GM12865 (cell line): Measurements from ENCODE around the gene ZNF669.

Experiments used
- DNase-seq: peaks from one replicate; pipeline ENCODE4 v3.0.0; 2010; ENCODE audit warnings: low read depth
- H3K4me3 ChIP-seq: 2 replicates; pipeline ENCODE4 v1.5.1; 2011; ENCODE audit warnings: mild to moderate bottlenecking, low read depth, low read length, control low read depth
- TF ChIP-seq, protein P1 (sequence below): IDR thresholded peaks from 2 replicates; pipeline ENCODE4 v1.5.1; 2011; ENCODE audit warnings: low read length, control low read depth, low read depth, inconsistent platforms; ENCODE audit not compliant: insufficient read depth; ENCODE audit errors: missing control alignments

The ZNF669 gene

DNA sequence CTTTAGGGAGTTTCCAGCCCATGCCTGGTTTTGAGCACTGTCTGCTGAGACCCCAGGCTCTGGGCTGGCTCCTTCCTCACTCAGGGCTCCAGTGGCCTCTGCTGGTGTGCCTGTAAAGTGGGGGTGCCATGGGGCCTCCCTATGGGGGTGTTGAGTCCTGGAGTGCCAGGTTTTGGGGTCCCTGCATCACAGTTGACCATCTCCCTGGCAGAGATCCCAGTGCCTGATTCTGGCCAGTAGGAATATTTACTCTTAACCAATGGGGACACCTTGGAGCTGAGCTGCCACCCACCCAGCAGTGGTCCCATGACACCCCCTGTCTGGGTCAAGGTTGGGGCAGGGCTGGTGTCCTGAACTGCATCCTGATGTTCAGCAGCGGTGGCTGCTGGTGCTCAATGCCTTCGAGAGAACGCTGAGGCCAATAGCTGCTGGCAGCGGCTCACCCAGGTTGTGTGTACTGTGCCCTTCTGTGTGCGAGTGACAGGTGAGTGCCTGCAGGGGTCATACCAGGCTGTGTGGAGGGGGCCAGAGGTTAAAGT, 9.6 kb upstream of the ZNF669 start:
- TF ChIP-seq, protein P1, sequence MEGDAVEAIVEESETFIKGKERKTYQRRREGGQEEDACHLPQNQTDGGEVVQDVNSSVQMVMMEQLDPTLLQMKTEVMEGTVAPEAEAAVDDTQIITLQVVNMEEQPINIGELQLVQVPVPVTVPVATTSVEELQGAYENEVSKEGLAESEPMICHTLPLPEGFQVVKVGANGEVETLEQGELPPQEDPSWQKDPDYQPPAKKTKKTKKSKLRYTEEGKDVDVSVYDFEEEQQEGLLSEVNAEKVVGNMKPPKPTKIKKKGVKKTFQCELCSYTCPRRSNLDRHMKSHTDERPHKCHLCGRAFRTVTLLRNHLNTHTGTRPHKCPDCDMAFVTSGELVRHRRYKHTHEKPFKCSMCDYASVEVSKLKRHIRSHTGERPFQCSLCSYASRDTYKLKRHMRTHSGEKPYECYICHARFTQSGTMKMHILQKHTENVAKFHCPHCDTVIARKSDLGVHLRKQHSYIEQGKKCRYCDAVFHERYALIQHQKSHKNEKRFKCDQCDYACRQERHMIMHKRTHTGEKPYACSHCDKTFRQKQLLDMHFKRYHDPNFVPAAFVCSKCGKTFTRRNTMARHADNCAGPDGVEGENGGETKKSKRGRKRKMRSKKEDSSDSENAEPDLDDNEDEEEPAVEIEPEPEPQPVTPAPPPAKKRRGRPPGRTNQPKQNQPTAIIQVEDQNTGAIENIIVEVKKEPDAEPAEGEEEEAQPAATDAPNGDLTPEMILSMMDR = no peak
- no peak overlapping the region for H3K4me3 ChIP-seq
- DNase-seq = no peak

- TF ChIP-seq, protein P1 = no peak
- H3K4me3 ChIP-seq = no peak overlapping the region
- DNase-seq = no peak
These were observed 8.9 kb upstream of the ZNF669 start for GRCh38 chr1:247113094-247113497.

GRCh38 chr1:247112479-247112781, 8.3 kb upstream of the ZNF669 start:
- TF ChIP-seq, protein P1 = no peak
- no peak for DNase-seq
- no peak overlapping the region for H3K4me3 ChIP-seq

GRCh38 chr1:247111700-247112478, 7.7 kb upstream of the ZNF669 start:
- TF ChIP-seq, protein P1 = no peak
- no peak overlapping the region for H3K4me3 ChIP-seq
- no peak for DNase-seq

- DNase-seq = no peak
- TF ChIP-seq, protein P1 = no peak
- H3K4me3 ChIP-seq = no peak overlapping the region
These were observed 7.1 kb upstream of the ZNF669 start for GRCh38 chr1:247111259-247111699.

DNA sequence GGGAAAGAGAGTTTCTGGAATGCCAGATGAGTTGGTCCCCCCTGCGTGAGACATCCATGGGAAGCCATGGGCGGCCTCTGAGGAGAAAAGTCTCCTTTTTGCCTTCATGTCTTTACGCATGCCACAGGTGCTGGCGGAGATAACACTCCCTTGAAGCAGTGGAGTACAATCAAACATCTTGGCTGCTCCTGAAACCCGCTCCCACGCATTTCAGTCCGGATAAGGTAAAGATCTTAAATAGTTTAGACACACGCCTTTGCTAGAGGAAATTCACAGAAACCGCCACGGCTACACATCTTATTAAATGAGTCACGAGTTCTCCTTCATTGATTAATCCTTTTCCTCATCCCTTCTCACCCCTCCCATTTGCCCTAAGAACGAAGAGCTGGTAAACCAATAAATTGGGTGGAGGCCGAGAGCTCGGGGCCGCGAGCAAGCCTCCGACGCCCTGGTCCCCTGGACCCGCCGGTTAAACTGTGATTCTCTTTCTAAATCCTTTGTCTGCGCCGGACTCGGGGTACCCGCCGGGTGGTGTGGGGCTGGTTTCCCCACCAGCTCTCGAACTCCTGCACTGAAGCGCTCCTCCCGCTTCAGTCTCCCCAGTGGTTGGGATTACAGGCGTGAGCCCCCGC, 6.6 kb upstream of the ZNF669 start:
- TF ChIP-seq, protein P1 = no peak
- DNase-seq = no peak
- no peak overlapping the region for H3K4me3 ChIP-seq

GRCh38 chr1:247107694-247108093, 3.5 kb upstream of the ZNF669 start:
- H3K4me3 ChIP-seq = no peak overlapping the region
- TF ChIP-seq, protein P1 = no peak
- no peak for DNase-seq
